Measurements from ENCODE around the gene CCR5AS.
A peak's percentile ranks its signal among the peaks of the same experiment; 100 is the strongest.
"Not testable (repeated sequence)": the region's sequence is repeated elsewhere in the genome, so short reads cannot be mapped to it uniquely, and the experiment has no call there.

The CCR5AS gene

DNA sequence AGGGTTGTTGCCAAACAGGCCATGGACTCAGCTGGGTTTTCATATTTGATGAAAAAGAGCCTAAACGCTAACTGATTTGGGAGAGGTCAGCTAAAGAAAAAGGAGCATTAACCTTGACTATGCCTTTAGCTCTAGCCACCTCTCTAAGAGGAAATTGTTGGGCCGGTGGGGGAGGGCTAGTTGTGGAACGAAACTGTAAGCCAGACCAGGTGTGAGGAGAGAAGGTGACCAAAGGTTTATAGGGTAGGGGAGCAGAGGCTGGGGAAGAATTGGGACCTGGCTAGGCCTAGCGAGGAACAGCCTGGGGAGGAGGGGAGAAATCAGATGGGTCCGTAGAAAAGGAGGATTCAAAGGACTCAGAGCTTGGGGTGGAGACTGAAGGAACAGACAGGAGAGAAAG, 15.3 kb downstream of the CCR5AS start:
- not testable (repeated sequence) for H3K27ac Mint-ChIP-seq; H3K4me1 Mint-ChIP-seq (ENCODE audit: low read depth); H3K9me3 Mint-ChIP-seq; H3K36me3 Mint-ChIP-seq (ENCODE audit: low read depth); DNase-seq (ENCODE audit: low spot score); H3K4me3 Mint-ChIP-seq
- H3K27me3 Mint-ChIP-seq (ENCODE audit: low read depth): peaks cover 25% of the 10 kb centered on the region

DNA sequence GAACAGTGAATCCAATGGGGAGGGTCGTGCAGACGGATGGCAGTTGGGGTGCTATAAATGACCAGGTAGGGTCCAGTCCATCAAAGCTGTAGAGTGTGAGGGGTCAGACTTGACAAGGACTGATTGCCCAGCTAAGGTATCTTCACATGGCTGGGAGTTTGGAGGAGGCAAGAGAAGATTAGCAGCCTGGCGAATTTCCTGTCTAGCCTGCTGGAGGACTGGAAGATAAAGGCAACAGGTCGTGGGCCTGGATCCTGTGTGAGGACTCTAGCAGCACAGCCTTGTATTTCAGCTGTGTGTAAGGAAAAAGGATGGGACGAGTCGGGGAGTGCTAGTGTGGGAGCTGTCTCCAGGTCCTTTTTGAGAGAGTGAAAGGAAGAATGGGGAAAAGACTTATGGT, 17.6 kb downstream of the CCR5AS start:
- Mint-ChIP-seq H3K4me1 (ENCODE audit: low read depth) (peaks cover 5% of the 10 kb centered on the region), H3K36me3 (ENCODE audit: low read depth) (no peaks in the 10 kb centered on the region), H3K9me3 (no peaks in the 10 kb centered on the region), H3K4me3 (no peak overlapping the region), H3K27ac (no peak overlapping the region), H3K27me3 (ENCODE audit: low read depth) (peaks cover 26% of the 10 kb centered on the region)
- DNase-seq (ENCODE audit: low spot score): no peak

DNA sequence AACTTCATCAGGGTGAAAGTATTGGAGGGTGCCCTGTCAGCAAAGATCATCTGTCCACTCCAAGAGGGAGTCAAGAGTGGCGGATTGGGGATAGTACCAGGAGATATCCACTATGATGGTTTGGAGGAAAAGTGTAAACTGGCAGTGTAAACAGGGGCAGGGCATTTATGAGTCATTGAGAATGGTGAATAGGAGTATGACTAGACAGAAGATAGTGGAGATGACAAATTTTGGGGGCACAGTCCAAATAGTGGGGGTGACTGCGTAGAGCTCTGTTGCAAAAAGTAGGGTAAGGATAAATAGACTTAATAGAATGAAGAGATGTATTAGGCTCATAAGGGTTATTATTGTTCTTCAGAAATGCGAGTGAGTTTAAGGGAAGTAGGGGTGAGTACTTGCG, 18.0 kb downstream of the CCR5AS start:
- H3K4me1 Mint-ChIP-seq (ENCODE audit: low read depth); DNase-seq (ENCODE audit: low spot score); H3K9me3 Mint-ChIP-seq; H3K36me3 Mint-ChIP-seq (ENCODE audit: low read depth); H3K4me3 Mint-ChIP-seq; H3K27ac Mint-ChIP-seq: not testable (repeated sequence)
- peaks cover 28% of the 10 kb centered on the region for H3K27me3 Mint-ChIP-seq (ENCODE audit: low read depth)

DNA sequence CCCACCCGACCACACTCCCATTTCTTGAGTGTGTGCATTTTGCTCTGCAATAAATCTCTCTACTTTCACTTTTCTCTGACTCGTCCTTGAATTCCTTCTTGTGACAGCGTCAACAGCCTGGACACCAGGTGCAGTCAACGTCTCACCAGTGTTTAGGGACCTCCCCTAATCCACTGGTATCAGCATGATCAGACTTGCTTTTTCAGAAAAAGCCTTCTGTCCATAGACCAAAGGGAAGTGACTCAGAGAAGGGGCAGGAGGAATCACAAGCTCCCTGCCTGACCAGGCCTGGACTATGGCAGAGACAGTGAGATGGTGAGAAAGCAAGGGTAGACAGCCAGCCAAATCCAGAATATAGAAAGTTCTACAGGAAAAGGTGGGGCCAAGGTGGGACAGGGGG, 20.7 kb downstream of the CCR5AS start:
- peaks cover 27% of the 10 kb centered on the region for H3K27me3 Mint-ChIP-seq (ENCODE audit: low read depth)
- no peak for DNase-seq (ENCODE audit: low spot score)
- peaks cover 17% of the 10 kb centered on the region for H3K4me1 Mint-ChIP-seq (ENCODE audit: low read depth)
- no peaks in the 10 kb centered on the region for H3K36me3 Mint-ChIP-seq (ENCODE audit: low read depth)
- no peak overlapping the region for H3K27ac Mint-ChIP-seq
- H3K9me3 Mint-ChIP-seq: no peaks in the 10 kb centered on the region
- peak overlapping the region; percentile 30 for H3K4me3 Mint-ChIP-seq

DNA sequence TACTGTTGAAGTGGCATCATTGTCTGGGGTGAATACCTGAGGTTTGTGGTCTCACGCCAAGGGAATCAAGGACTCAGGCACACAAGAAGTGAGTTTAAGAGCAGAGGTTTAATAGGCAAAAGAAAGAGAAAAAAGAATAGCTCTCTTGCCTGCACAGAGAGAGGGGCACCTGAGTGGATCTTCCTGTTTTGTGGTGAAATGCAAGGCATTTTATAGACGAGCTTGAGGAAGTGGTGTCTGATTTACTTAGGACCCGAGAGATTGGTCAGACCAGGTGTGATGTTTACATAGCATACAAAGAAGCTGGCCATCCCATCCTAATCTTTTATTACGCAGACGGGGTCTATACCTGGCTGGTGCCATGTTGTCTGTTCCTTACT, 22.9 kb downstream of the CCR5AS start:
- peaks cover 28% of the 10 kb centered on the region for H3K4me1 Mint-ChIP-seq (ENCODE audit: low read depth)
- no peaks in the 10 kb centered on the region for H3K36me3 Mint-ChIP-seq (ENCODE audit: low read depth)
- no peak overlapping the region for H3K4me3 Mint-ChIP-seq
- no peak for DNase-seq (ENCODE audit: low spot score)
- H3K9me3 Mint-ChIP-seq: no peaks in the 10 kb centered on the region
- H3K27ac Mint-ChIP-seq: no peak overlapping the region
- peaks cover 36% of the 10 kb centered on the region for H3K27me3 Mint-ChIP-seq (ENCODE audit: low read depth)

DNA sequence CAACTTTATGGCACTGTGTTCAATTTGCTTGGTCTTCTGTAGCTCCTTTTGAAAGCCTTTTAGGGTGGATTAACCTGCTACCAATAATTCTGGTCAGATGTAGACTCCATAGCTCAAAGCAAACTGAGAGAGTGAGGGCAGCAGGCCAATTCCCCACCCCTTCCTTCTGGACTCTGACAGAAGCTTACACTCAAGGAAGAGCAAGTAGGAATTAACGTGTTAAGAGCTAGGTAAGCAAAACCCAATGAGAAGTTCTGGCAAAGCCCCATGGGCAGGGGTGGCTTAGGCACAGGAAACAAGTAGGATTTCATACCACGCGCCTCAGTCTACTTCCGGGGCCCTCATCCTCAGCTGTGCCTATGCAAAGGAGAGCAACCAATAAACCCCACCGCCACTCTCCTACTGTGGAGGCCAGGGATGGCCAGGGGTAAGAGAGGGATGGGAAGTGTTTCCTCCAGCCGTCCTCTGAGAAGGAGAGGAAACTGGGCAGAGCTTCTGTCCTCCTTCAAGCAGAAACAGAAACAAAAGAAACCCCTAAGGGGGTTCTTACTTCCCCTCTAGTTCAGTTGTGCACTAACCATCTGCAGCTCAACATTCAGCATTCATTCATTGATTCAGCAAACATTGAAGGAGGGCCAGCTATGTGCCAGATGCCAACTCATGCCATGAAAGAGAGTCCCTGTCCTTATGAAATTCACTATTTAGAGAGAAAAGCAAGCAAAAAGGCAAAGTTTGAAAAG, 23.5 kb downstream of the CCR5AS start:
- H3K4me1 Mint-ChIP-seq (ENCODE audit: low read depth): peaks cover 28% of the 10 kb centered on the region

DNA sequence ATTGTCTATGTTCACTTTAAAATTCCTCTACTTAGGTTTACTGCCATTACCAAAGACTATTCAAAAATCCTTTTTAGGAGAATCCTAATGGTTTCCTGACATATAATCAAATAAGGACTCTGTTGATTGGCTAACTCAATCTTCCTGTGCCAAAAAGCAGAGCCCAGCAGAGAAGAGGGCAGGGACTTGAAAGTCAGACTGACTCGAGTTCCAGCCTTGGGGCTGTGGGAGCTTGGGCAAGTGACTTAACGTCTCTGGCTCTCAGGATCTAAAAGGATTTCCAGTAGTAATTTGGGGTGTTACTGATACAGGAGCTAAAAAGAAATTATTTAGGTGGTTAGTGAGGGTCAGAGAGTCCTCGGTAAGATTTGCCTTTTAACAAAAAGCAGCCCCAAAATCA, 25.2 kb downstream of the CCR5AS start:
- H3K4me3 Mint-ChIP-seq: no peak overlapping the region
- peaks cover 30% of the 10 kb centered on the region for H3K4me1 Mint-ChIP-seq (ENCODE audit: low read depth)
- H3K36me3 Mint-ChIP-seq (ENCODE audit: low read depth): no peaks in the 10 kb centered on the region
- H3K9me3 Mint-ChIP-seq: no peaks in the 10 kb centered on the region
- peaks cover 44% of the 10 kb centered on the region for H3K27me3 Mint-ChIP-seq (ENCODE audit: low read depth)
- no peak for DNase-seq (ENCODE audit: low spot score)
- no peak overlapping the region for H3K27ac Mint-ChIP-seq

More for the DNA sequence above, 23.5 kb downstream of the CCR5AS start:
- DNase-seq (ENCODE audit: low spot score): no peak
- Mint-ChIP-seq H3K27ac (no peak overlapping the region), H3K9me3 (no peaks in the 10 kb centered on the region), H3K27me3 (ENCODE audit: low read depth) (peaks cover 37% of the 10 kb centered on the region), H3K4me3 (no peak overlapping the region), H3K36me3 (ENCODE audit: low read depth) (no peaks in the 10 kb centered on the region)

DNA sequence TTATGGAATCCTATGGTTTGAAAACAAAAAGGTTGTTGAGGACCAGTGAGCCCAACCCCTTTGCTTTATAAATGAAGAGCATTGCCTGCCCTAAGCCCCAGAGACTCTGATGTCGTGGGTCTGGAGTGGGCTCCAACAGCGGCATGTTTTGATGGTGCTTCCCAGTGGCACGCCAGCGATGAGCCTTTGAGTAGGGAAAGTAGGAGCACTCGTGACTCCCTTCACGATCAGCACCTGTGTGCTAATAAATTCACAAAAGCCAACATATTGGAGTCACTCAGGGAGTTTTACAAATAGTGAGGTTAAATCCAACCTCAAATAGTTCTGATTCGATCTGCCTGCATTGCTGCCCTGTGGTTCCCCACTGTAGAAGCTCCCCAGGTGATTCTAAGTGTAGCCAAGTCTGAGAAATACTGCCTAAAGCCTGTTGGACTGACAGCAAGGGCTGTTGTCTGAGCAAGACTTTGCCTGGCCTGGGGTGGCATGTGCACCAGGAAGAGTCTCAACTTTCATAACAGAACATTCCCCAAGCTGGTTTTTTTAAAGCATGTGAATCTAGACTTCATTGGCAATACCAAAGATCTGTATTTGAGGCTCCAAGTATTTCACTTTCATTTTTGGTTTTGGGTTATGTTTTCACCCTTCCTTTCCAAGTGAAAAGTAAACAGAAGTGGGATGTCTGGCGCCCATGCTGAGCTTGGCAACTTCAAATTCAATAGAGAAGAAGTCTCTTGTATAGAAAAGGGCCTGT, 26.2 kb downstream of the CCR5AS start:
- Mint-ChIP-seq H3K27me3 (ENCODE audit: low read depth) (peaks cover 44% of the 10 kb centered on the region), H3K4me3 (peak overlapping the region; percentile 62), H3K9me3 (no peaks in the 10 kb centered on the region), H3K36me3 (ENCODE audit: low read depth) (no peaks in the 10 kb centered on the region), H3K4me1 (ENCODE audit: low read depth) (peaks cover 31% of the 10 kb centered on the region), H3K27ac (peak overlapping the region; percentile 62)
- peak; percentile 7 for DNase-seq (ENCODE audit: low spot score)

DNA sequence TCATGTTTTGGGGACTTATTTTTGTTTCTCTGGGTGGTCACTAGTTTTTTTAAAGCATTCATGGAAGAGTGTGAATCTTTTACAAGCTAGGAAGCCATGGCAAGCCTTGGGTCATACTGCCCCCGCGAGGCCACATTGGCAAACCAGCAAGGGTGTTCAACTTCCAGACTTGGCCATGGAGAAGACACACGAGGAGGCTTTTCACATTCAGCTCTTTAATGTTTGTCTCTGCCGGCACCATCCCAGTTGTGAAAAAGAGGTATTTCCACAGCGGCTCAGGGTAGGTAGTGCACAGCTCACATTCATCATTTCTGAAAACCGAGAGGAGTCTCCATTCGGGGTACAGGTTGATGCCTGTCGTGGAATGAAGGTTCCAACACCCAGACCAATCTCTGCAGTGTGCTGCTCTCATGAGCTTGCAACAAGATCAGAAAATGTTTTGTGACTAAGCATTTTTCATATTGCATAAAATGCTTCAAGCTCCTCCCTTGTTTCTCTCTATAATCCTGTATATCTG, 28.4 kb downstream of the CCR5AS start:
- peaks cover 2% of the 10 kb centered on the region for H3K36me3 Mint-ChIP-seq (ENCODE audit: low read depth)
- H3K27ac Mint-ChIP-seq: no peak overlapping the region
- no peaks in the 10 kb centered on the region for H3K9me3 Mint-ChIP-seq
- no peak overlapping the region for H3K4me3 Mint-ChIP-seq
- peak; percentile 40 for DNase-seq (ENCODE audit: low spot score)
- peaks cover 34% of the 10 kb centered on the region for H3K4me1 Mint-ChIP-seq (ENCODE audit: low read depth)
- H3K27me3 Mint-ChIP-seq (ENCODE audit: low read depth): peaks cover 49% of the 10 kb centered on the region

DNA sequence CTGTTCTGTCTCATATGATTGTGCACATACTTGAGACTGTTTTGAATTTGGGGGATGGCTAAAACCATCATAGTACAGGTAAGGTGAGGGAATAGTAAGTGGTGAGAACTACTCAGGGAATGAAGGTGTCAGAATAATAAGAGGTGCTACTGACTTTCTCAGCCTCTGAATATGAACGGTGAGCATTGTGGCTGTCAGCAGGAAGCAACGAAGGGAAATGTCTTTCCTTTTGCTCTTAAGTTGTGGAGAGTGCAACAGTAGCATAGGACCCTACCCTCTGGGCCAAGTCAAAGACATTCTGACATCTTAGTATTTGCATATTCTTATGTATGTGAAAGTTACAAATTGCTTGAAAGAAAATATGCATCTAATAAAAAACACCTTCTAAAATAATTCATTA, 31.1 kb downstream of the CCR5AS start:
- Mint-ChIP-seq H3K9me3 (no peaks in the 10 kb centered on the region), H3K36me3 (ENCODE audit: low read depth) (peaks cover 2% of the 10 kb centered on the region), H3K4me3 (no peak overlapping the region), H3K27me3 (ENCODE audit: low read depth) (peaks cover 52% of the 10 kb centered on the region), H3K27ac (no peak overlapping the region), H3K4me1 (ENCODE audit: low read depth) (peaks cover 43% of the 10 kb centered on the region)
- no peak for DNase-seq (ENCODE audit: low spot score)

DNA sequence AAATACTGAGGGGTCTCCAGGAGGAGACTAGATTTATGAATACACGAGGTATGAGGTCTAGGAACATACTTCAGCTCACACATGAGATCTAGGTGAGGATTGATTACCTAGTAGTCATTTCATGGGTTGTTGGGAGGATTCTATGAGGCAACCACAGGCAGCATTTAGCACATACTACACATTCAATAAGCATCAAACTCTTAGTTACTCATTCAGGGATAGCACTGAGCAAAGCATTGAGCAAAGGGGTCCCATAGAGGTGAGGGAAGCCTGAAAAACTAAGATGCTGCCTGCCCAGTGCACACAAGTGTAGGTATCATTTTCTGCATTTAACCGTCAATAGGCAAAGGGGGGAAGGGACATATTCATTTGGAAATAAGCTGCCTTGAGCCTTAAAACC, 31.6 kb downstream of the CCR5AS start:
- Mint-ChIP-seq H3K27me3 (ENCODE audit: low read depth) (peaks cover 50% of the 10 kb centered on the region), H3K4me1 (ENCODE audit: low read depth) (peaks cover 42% of the 10 kb centered on the region), H3K36me3 (ENCODE audit: low read depth) (peaks cover 2% of the 10 kb centered on the region), H3K9me3 (no peaks in the 10 kb centered on the region), H3K27ac (no peak overlapping the region), H3K4me3 (peak overlapping the region; percentile 8)
- no peak for DNase-seq (ENCODE audit: low spot score)

DNA sequence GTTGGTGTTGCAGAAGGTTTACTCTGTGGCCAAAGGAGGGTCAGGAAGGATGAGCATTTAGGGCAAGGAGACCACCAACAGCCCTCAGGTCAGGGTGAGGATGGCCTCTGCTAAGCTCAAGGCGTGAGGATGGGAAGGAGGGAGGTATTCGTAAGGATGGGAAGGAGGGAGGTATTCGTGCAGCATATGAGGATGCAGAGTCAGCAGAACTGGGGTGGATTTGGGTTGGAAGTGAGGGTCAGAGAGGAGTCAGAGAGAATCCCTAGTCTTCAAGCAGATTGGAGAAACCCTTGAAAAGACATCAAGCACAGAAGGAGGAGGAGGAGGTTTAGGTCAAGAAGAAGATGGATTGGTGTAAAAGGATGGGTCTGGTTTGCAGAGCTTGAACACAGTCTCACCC, 32.1 kb downstream of the CCR5AS start:
- H3K4me1 Mint-ChIP-seq (ENCODE audit: low read depth): peaks cover 44% of the 10 kb centered on the region

DNA sequence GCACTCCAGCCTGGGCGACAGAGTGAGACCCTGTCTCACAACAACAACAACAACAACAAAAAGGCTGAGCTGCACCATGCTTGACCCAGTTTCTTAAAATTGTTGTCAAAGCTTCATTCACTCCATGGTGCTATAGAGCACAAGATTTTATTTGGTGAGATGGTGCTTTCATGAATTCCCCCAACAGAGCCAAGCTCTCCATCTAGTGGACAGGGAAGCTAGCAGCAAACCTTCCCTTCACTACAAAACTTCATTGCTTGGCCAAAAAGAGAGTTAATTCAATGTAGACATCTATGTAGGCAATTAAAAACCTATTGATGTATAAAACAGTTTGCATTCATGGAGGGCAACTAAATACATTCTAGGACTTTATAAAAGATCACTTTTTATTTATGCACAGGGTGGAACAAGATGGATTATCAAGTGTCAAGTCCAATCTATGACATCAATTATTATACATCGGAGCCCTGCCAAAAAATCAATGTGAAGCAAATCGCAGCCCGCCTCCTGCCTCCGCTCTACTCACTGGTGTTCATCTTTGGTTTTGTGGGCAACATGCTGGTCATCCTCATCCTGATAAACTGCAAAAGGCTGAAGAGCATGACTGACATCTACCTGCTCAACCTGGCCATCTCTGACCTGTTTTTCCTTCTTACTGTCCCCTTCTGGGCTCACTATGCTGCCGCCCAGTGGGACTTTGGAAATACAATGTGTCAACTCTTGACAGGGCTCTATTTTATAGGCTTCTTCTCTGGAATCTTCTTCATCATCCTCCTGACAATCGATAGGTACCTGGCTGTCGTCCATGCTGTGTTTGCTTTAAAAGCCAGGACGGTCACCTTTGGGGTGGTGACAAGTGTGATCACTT, 34.1 kb downstream of the CCR5AS start:
- Mint-ChIP-seq H3K27ac (peak overlapping the region; percentile 16), H3K4me1 (ENCODE audit: low read depth) (peaks cover 60% of the 10 kb centered on the region), H3K4me3 (peak overlapping the region; percentile 50), H3K9me3 (no peaks in the 10 kb centered on the region), H3K36me3 (ENCODE audit: low read depth) (peaks cover 4% of the 10 kb centered on the region), H3K27me3 (ENCODE audit: low read depth) (peaks cover 53% of the 10 kb centered on the region)
- DNase-seq (ENCODE audit: low spot score): no peak

More for the DNA sequence above, 32.1 kb downstream of the CCR5AS start:
- no peak overlapping the region for H3K4me3 Mint-ChIP-seq
- H3K27me3 Mint-ChIP-seq (ENCODE audit: low read depth): peaks cover 48% of the 10 kb centered on the region
- no peaks in the 10 kb centered on the region for H3K9me3 Mint-ChIP-seq
- H3K27ac Mint-ChIP-seq: no peak overlapping the region
- H3K36me3 Mint-ChIP-seq (ENCODE audit: low read depth): peaks cover 2% of the 10 kb centered on the region
- no peak for DNase-seq (ENCODE audit: low spot score)

All from T-helper 2 cell treated with Interferon-gamma antibody and Interleukin-4, amounts not matched to agents 5 μg/mL and 100 μg/mL, for 36 hours (primary cell).